Gastrocnemius medialis (tissue), 4 donors: ENCODE measurements around the gene ANKRD36B. TPM values are rescaled to one million over a fixed set of nuclear protein-coding genes. Genes with fewer than 3 reads are reported as not detected.
"Not testable (repeated sequence)": the region's sequence is repeated elsewhere in the genome, so short reads cannot be mapped to it uniquely, and the experiment has no call there.

ENCODE experiments used
- ATAC-seq, 2 donors: fragments of 150-250 bp; one replicate each; pipeline ENCODE4 v1.9.1; 2016
- DNase-seq, 2 donors: peaks; one replicate each; pipeline ENCODE4 v3.0.0-alpha.2; 2019
- H3K27ac ChIP-seq, 4 donors: fragments of 200-600 bp; sonication (generic); 1 replicate in 1 of 4; 2 replicates in 3 of 4; pipeline ENCODE4 v1.5.1; 2016 to 2018; ENCODE audit warnings: mild to moderate bottlenecking in 2 of 4, moderate library complexity in 1 of 4
- H3K27me3 ChIP-seq, 3 donors: fragments of 200-600 bp; sonication (generic) in 2 of 3; 1 replicate in 1 of 3; 2 replicates in 2 of 3; pipeline versions ENCODE4 v1.5.1 to v1.6.0; 2016 to 2019; ENCODE audit warnings: mild to moderate bottlenecking in 1 of 3, moderate library complexity in 1 of 3
- H3K36me3 ChIP-seq, 2 donors: fragments of 200-600 bp; sonication (generic) in 1 of 2; one replicate each; pipeline ENCODE4 v1.5.1; 2017 to 2018
- H3K4me1 ChIP-seq, 2 donors: fragments of 200-600 bp; sonication (generic) in 1 of 2; one replicate each; pipeline ENCODE4 v1.5.1; 2016 to 2017; ENCODE audit warnings: mild to moderate bottlenecking in 2 of 2
- H3K4me3 ChIP-seq, 4 donors: fragments of 200-600 bp; sonication (generic) in 3 of 4; 1 replicate in 1 of 4; 2 replicates in 3 of 4; pipeline ENCODE4 v1.5.1; 2016 to 2019; ENCODE audit warnings: mild to moderate bottlenecking in 2 of 4
- H3K9me3 ChIP-seq, 3 donors: fragments of 200-600 bp; sonication (generic) in 2 of 3; 1 replicate in 1 of 3; 2 replicates in 2 of 3; pipeline ENCODE4 v1.5.1; 2016 to 2019
- in situ Hi-C, 4 donors: fragments of 200-750 bp; cut with MboI; loops; one replicate each; pipeline versions ENCODE4 v1.15.0 to v1.8.0; 2017; ENCODE audit warnings: low sequenced_read_pairs in 4 of 4
- intact Hi-C: fragments of 100-400 bp; cut with DNase I; formaldehyde crosslinking; loops from one replicate; pipeline ENCODE4 v1.15.1; 2023; ENCODE audit warnings: low total_unique reads
- total RNA-seq, 4 donors: library from RNA; depleted of rRNA; stranded (reverse); fragments of >200 nt; gene quantifications; one replicate each; pipeline versions ENCODE4 v1.1.0 to v1.2.3, GENCODE V29; 2016
- TF ChIP-seq, protein P1 (sequence below), 5 experiments: fragments of 450-650 bp in 3 of 5; fragments of 200-600 bp in 2 of 5; sonication (generic) in 2 of 5; IDR thresholded peaks in 4 of 5; conservative IDR thresholded peaks in 1 of 5; 1 replicate in 4 of 5; 2 replicates in 1 of 5; pipeline ENCODE4 v1.5.1; 2016 to 2019; ENCODE audit warnings: antibody characterized with exemption in 5 of 5, mild to moderate bottlenecking in 3 of 5, moderate library complexity in 3 of 5

The ANKRD36B gene
- total RNA-seq, 4 donors from 2014 or later = 1.1 to 3.9 (median 2.2) TPM

DNA sequence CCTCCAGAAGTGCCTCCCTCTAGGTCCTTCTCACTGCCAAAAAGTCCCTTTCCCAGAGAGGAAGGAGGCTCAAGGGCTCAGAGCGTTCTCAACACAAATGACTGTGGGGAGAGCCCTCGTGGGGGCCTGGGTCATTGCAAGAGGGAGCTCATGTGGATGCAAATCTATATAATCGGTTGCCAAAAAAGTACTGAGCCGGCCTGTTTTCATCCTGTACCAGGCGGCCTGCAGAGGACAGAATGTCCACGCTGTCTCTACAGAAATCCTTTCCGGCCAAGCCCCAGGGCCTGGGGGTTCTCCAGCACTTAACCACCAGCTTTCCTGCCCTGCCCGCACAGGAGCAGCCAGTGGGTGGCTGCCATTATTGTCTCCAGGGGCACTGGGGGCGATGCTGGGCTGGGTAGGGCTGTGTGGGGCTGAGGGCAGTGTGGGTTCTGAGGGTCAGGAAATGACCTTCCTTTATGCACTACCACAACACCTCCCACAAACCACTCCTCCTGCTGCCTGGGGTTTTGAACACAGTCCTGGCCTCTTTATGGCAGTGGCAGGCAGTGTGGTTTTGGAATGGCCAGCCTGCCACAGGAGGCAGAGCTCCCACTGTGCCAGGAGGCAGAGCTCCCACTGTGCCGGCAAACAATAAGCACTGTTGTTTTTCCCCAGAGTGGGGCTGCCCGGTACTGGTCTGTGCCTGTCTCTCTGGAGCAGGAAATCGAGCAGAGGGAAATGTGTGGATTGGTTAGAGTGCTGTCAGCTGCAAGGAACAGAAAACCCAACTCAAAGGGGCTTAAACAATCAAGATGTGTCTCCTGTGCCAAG, 16.1 kb upstream of the ANKRD36B start:
- intact Hi-C loops, H3K4me3 ChIP-seq, H3K27me3 ChIP-seq, H3K27ac ChIP-seq, in situ Hi-C loops, H3K9me3 ChIP-seq, H3K36me3 ChIP-seq, DNase-seq, H3K4me1 ChIP-seq: not testable (repeated sequence)
- peak; percentile 18 to 56 for ATAC-seq

DNA sequence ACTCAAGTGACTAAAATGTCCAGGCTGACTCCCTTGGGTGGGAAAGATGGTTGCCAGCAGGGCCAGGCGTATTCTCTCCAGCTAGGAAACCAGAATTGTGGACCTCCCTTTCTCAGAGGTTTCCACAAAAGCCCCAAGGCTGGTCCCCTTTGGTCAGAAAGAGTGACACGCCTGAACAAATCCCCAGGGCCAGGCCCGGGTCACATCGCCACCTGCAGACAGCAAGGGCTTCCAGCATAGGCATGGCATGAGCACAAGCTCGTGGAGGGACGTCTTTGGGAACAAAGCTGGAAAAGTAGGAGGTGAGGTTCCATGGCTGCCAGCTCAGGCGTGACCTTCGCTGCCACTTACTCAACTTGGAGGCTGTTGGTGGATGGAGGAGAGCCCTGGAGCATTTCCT, 15.4 kb upstream of the ANKRD36B start:
- H3K27ac ChIP-seq, H3K4me1 ChIP-seq, H3K36me3 ChIP-seq, H3K9me3 ChIP-seq, H3K27me3 ChIP-seq, intact Hi-C loops, DNase-seq, H3K4me3 ChIP-seq, ATAC-seq, in situ Hi-C loops: not testable (repeated sequence)

DNA sequence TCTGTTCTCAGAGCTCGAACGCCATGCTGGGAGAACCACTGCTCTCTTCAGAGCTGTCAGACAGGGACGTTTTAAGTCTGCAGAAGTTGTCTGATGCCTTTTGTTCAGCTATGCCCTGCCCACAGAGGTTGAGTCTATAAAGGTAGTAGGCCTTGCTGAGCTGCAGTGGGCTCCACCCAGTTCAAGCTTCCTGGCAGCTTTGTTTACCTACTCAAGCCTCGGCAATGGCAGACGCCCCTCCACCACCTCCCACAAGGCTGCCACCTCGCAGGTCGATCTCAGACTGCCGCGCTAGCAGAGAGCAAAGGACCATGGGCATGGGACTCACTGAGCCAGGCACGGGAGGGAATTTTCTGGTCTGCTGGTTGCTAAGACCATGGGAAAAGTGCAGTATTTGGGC, 11.9 kb upstream of the ANKRD36B start:
- H3K27ac ChIP-seq, ATAC-seq, H3K9me3 ChIP-seq, DNase-seq, intact Hi-C loops, H3K27me3 ChIP-seq, H3K36me3 ChIP-seq, in situ Hi-C loops, H3K4me3 ChIP-seq, H3K4me1 ChIP-seq: not testable (repeated sequence)

DNA sequence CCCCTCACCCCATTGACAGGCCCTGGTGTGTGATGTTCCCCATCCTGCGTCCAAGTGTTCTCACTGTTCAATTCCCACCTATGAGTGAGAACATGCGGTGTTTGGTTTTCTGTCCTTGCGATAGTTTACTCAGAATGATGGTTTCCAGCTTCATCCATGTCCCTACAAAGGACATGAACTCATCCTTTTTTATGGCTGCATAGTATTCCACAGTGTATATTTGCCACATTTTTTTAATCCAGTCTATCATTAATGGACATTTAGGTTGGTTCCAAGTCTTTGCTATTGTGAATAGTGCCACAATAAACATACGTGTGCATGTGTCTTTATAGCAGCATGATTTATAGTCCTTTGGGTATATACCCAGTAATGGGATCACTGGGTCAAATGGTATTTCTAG, 6.5 kb upstream of the ANKRD36B start:
- H3K36me3 ChIP-seq, H3K27me3 ChIP-seq, H3K9me3 ChIP-seq, ATAC-seq, DNase-seq, H3K4me1 ChIP-seq, H3K27ac ChIP-seq, H3K4me3 ChIP-seq: not testable (repeated sequence)
- in situ Hi-C loops (loop anchor here in 2 of 4 donors (10.0 kb wide), 1 partner anchor 99 kb away; no protein-coding TSS in a partner anchor), intact Hi-C loops (loop anchor here (10.0 kb wide), 1 partner anchor 49 kb away; the partner anchor contains the start of gene COX5B)

DNA sequence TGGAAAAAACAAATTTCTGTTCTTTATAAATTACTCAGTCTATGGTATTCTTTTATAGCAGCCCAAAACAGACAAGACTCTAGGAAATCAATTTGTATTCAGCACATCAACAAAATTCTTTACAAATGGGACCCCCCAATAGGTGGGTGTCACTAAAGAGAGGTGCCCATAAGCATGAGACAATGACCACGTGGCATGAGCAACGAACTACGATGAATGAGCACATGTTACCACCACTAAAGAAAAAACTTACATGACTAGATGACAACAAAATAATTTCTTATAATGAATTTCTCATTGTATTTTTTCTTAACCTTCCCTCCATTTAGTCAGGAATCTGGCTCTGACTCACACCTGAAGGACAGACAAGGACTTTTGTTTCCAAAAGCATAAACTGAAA, 3.8 kb upstream of the ANKRD36B start:
- ATAC-seq, DNase-seq, H3K9me3 ChIP-seq, H3K36me3 ChIP-seq, H3K4me3 ChIP-seq, H3K4me1 ChIP-seq, H3K27ac ChIP-seq, H3K27me3 ChIP-seq: not testable (repeated sequence)
- intact Hi-C loops = loop anchor here (10.0 kb wide), 1 partner anchor 51 kb away; the partner anchor contains the start of gene COX5B
- in situ Hi-C loops = loop anchor here in 2 of 4 donors (10.0 kb wide), 1 partner anchor 101 kb away; no protein-coding TSS in a partner anchor

DNA sequence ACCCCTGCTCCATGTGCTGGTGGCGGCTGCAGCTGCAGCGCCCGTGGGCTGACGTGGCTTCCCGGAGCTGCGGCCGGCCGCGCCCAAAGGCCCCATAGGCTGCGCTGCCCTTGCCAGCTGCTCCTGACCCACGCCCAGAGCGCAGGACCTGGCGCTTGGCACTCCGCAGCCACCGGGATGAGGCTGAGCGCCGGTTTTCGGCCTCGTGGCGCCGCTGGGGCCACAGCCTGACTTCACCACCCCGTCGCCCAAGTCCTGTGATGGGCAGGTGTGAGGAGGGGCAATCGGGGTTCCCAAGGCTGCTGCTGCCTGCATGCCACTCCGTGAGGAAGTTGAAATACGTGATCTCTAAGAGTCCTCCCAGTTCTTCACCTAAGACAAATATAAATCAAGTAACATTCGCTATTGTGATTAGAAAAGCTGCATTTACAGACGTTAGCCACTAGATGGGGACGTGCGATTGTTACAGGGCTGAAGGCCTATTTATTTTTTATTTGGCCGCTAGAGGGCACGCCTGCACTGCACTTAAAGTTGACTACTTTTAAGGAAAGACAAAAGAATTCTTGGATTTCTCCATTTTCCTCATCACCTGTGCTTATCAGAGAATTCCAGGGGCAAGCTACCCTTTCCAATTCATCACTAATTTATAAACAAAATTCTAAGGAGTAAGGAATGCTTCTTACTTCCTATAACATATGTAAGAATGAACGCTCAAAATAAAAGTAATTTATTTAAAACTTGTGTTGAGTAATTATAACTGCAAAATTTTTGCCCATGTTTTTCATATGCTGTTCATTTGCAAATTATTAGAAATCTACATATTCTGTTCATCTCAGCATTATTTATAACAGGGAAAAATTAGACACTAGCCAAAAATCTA, 1.1 kb upstream of the ANKRD36B start:
- intact Hi-C loops = loop anchor here (1.0 to 10.0 kb wide), 3 partner anchors 54 to 107 kb away; partner anchors contain the start of genes ACTR1B and COX5B

DNA sequence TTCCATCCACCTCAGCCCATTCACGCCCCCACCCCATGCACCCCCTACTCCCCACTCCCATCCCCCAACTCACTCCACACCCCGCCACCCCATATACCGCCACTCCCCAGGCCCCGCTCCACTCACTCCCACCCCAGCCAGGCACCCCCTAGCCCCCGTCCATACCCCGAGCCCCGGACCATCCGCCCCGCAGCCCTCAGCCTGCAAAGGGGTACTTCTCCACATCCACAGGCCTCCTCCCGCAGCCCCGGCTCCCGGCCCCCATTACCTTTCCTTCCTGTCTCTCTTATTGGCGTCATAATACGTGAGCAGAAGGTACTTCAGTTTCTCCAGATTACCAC, 450 bp downstream of the ANKRD36B start:
- H3K27me3 ChIP-seq, intact Hi-C loops, DNase-seq, in situ Hi-C loops, H3K4me1 ChIP-seq, H3K9me3 ChIP-seq, ATAC-seq, H3K36me3 ChIP-seq: not testable (repeated sequence)
- Histone ChIP-seq H3K4me3 (peak overlapping the region; percentile 61 to 91 (median 68)), H3K27ac (peak overlapping the region; percentile 75 to 82 (median 80))

More for the DNA sequence above, 1.1 kb upstream of the ANKRD36B start:
- H3K4me3 ChIP-seq = peak overlapping the region; percentile 75 to 93 (median 84)
- in situ Hi-C loops = loop anchor here in 2 of 4 donors (10.0 kb wide), 1 partner anchor 104 kb away; no protein-coding TSS in a partner anchor
- TF ChIP-seq, protein P1, sequence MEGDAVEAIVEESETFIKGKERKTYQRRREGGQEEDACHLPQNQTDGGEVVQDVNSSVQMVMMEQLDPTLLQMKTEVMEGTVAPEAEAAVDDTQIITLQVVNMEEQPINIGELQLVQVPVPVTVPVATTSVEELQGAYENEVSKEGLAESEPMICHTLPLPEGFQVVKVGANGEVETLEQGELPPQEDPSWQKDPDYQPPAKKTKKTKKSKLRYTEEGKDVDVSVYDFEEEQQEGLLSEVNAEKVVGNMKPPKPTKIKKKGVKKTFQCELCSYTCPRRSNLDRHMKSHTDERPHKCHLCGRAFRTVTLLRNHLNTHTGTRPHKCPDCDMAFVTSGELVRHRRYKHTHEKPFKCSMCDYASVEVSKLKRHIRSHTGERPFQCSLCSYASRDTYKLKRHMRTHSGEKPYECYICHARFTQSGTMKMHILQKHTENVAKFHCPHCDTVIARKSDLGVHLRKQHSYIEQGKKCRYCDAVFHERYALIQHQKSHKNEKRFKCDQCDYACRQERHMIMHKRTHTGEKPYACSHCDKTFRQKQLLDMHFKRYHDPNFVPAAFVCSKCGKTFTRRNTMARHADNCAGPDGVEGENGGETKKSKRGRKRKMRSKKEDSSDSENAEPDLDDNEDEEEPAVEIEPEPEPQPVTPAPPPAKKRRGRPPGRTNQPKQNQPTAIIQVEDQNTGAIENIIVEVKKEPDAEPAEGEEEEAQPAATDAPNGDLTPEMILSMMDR (IDR thresholded peaks at IDR 0.05 in 4 of 5, conservative IDR thresholded peaks at IDR 0.05 in 1 of 5) = peak; percentile 89 to 99 (median 97)
- H3K27ac ChIP-seq = peak overlapping the region; percentile 80 to 92 (median 92)
- not testable (repeated sequence) for H3K4me1 ChIP-seq, H3K9me3 ChIP-seq, H3K36me3 ChIP-seq, H3K27me3 ChIP-seq
- peak; percentile 54 to 69 for DNase-seq
- ATAC-seq = peak; percentile 95 to 96

DNA sequence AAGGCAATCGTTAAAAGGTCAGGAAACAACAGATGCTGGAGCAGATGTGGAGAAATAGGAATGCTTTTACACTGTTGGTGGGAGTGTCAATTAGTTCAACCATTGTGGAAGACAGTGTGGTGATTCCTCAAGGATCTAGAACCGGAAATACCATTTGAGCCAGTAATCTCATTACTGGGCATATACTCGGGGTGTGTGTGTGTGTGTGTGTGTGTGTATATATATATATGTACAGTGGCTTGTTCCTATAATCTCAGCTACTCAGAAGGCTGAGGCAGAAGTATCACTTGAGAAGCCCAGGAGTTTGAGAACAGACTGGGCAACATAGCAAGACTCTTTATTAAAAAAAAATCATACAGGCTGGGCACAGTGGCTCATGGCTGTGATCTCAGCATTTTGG, 24.0 kb downstream of the ANKRD36B start:
- H3K9me3 ChIP-seq, in situ Hi-C loops, ATAC-seq, H3K27me3 ChIP-seq, H3K4me3 ChIP-seq, H3K36me3 ChIP-seq, H3K27ac ChIP-seq, intact Hi-C loops, DNase-seq, H3K4me1 ChIP-seq: not testable (repeated sequence)

DNA sequence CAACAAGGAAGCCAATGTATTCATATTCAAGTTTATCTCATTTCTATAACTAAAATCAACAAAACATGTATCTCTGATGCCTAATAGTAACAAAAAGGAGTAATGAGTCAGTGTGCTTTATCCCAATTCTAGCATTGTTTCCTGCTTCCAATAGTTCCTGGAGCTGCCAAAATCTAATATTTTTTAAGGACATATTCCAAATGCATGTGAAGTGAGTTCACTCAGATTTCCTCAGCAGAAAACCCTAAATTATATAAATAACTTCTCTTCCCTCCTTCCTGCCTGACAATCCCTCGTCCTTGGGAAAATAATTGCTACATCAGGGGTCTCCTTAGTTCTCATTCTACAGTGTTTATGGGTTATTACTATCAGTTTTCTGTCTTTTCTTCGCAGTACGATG, 37.3 kb downstream of the ANKRD36B start:
- H3K4me1 ChIP-seq, in situ Hi-C loops, DNase-seq, intact Hi-C loops, H3K27ac ChIP-seq, H3K4me3 ChIP-seq, H3K36me3 ChIP-seq, H3K27me3 ChIP-seq, ATAC-seq, H3K9me3 ChIP-seq: not testable (repeated sequence)

DNA sequence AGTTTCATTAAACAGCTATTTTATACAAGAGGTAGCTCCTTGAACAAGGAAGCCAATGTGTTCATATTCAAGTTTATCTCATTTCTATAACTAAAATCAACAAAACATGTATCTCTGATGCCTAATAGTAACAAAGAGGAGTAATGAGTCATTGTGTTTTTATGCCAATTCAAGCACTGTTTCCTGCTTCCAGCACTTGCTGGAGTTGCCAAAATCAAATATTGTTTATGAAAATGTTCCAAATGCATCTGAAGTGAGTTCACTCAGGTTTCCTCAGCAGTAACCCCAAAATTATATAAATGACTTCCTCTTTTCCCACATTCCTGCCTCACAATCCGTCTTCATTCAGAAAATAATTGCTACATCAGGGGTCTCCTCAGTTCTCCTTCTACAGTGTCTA, 39.2 kb downstream of the ANKRD36B start:
- ATAC-seq, H3K9me3 ChIP-seq, H3K27me3 ChIP-seq, DNase-seq, H3K4me1 ChIP-seq, intact Hi-C loops, H3K27ac ChIP-seq, H3K4me3 ChIP-seq, H3K36me3 ChIP-seq, in situ Hi-C loops: not testable (repeated sequence)
